Pancreas (tissue), 10 donors: ENCODE data around the gene MIX23. TPM values are rescaled to one million over a fixed set of nuclear protein-coding genes. Genes with fewer than 3 reads are reported as not detected.

Source experiments
- ATAC-seq, 4 donors: fragments of 200-7000 bp; cut with Tn5 transposase; one replicate each; pipeline versions ENCODE4 v1.8.0 to v1.9.1; 2020; ENCODE audit warnings: mild to moderate bottlenecking in 4 of 4, moderate library complexity in 4 of 4
- DNase-seq, 6 donors: peaks; one replicate each; pipeline ENCODE4 v3.0.0-alpha.2; 2020
- FAIRE-seq: peaks from 2 replicates; lab custom pipeline; 2012; peaks lifted over from hg19 to GRCh38; lab: Jason Lieb, UNC
- H3K27ac ChIP-seq, 4 donors: fragments of 200-600 bp; sonication (generic); 1 replicate in 3 of 4; 2 replicates in 1 of 4; pipeline versions ENCODE4 v1.5.0 to v1.8.0; 2020
- H3K27me3 ChIP-seq, 4 donors: fragments of 200-600 bp; one replicate each; pipeline ENCODE4 v1.8.0; 2021
- H3K36me3 ChIP-seq, 3 donors: fragments of 200-600 bp; sonication (generic) in 1 of 3; one replicate each; pipeline versions ENCODE4 v1.5.0 to v1.8.0; 2020 to 2021
- H3K4me1 ChIP-seq, 3 donors: fragments of 200-600 bp; one replicate each; pipeline ENCODE4 v1.8.0; 2021
- H3K4me3 ChIP-seq, 4 donors: fragments of 200-600 bp; sonication (generic) in 2 of 4; one replicate each; pipeline versions ENCODE4 v1.5.0 to v1.8.0; 2020 to 2021
- H3K9me3 ChIP-seq, 4 donors: fragments of 200-600 bp; one replicate each; pipeline ENCODE4 v1.8.0; 2021
- CTCF ChIP-seq, 4 donors: fragments of 200-600 bp; sonication (generic) in 3 of 4; IDR thresholded peaks; one replicate each; pipeline versions ENCODE4 v1.5.0 to v1.8.0; 2021; ENCODE audit warnings: antibody characterized with exemption in 4 of 4
- WGBS, 2 donors: extraction: QIAGEN DNeasy Blood & Tissue Kit; methylation state at CpG; one replicate each; pipeline ENCODE4 v1.1.7; 2013; 5-methylcytosine and 5-hydroxymethylcytosine counted together
- intact Hi-C, 3 donors: fragments of 100-400 bp; cut with DNase I; formaldehyde crosslinking; loops; one replicate each; pipeline versions ENCODE4 v1.11.1 to v1.14.2; 2022
- polyA plus RNA-seq, 2 donors: library from polyadenylated mRNA; stranded (reverse); fragments of 200-250 nt; gene quantifications; one replicate each; pipeline ENCODE4 v1.2.3, GENCODE V29; 2013
- total RNA-seq, 6 donors: library from RNA; stranded (reverse); fragmentation: NEBNext Ultra II Directional in 4 of 6; extraction: Animal tissue kit (Norgen Biotek cat#: 25700) in 4 of 6; gene quantifications; one replicate each; pipeline versions ENCODE4 v1.2.1 to v1.2.4, GENCODE V29; 2021 to 2023
- donor health status: healthy with polysubstance abuse.
- donor health status: DM: no; HTN: no; CAD: no; lungs with moderate emphysema.
- donor health status: DM: no; HTN: no; CAD: no.
- donor health status: control.
- donor health status: control.
- donor health status: Bipolar disorder and iron deficiency.
- donor health status: DM: yes; HTN: yes; CAD: no.
- donor health status: DM: no; HTN: no; CAD: no.
- donor health status: DM: no; HTN: no; CAD: no.
- donor health status: DM: yes; HTN: yes; CAD: no.

MIX23 gene
- total and polyA plus RNA-seq, 8 donors: 9.3 to 28.6 (median 14.0) TPM

GRCh38 chr3:122358703-122359032, 24.4 kb downstream of the MIX23 start:
- 89 to 90% methylated on average over 2 of the region's 2 CpGs for WGBS, 2 donors
- no peaks in the 10 kb centered on the region for H3K27me3 ChIP-seq
- no peak for DNase-seq
- no peak for FAIRE-seq
- no peak for ATAC-seq
- no peak overlapping the region for H3K4me3 ChIP-seq
- no peak for TF ChIP-seq CTCF (IDR thresholded peaks at IDR 0.05)
- H3K27ac ChIP-seq: no peak overlapping the region
- no peaks in the 10 kb centered on the region for H3K36me3 ChIP-seq
- no peaks in the 10 kb centered on the region for H3K9me3 ChIP-seq
- intact Hi-C loops: loop anchor here in 1 of 3 donors (5.0 to 10.0 kb wide), 2 partner anchors 54 to 256 kb away; no protein-coding TSS in a partner anchor
- H3K4me1 ChIP-seq: peaks cover 11 to 26% (median 18%) of the 10 kb centered on the region in 3 donors

- WGBS, 2 donors: 60 to 65% methylated on average over 2 of the region's 2 CpGs
- no peak for FAIRE-seq
These were observed 25.0 kb downstream of the MIX23 start for GRCh38 chr3:122357828-122358702.

GRCh38 chr3:122356402-122356801, 26.6 kb downstream of the MIX23 start:
- H3K4me1 ChIP-seq: peaks cover 0 to 7% (median 3%) of the 10 kb centered on the region in 3 donors
- WGBS, 2 donors: 56 to 57% methylated on average over 4 of the region's 4 CpGs
- no peak overlapping the region for H3K27ac ChIP-seq
- no peak overlapping the region for H3K4me3 ChIP-seq
- peak in 3 of 4 donors; percentile 11 to 27 (median 26) for TF ChIP-seq CTCF (IDR thresholded peaks at IDR 0.05)
- H3K9me3 ChIP-seq: no peaks in the 10 kb centered on the region
- FAIRE-seq (no peak), ATAC-seq (peak; percentile 80 to 99 (median 94)), DNase-seq (peak; percentile 43 to 65 (median 49))
- intact Hi-C loops: loop anchor here in 1 of 3 donors (5.0 to 10.0 kb wide), 2 partner anchors 52 to 254 kb away; no protein-coding TSS in a partner anchor
- no peaks in the 10 kb centered on the region for H3K27me3 ChIP-seq
- H3K36me3 ChIP-seq: no peaks in the 10 kb centered on the region

More at GRCh38 chr3:122357828-122358702, 25.0 kb downstream of the MIX23 start:
- Histone ChIP-seq H3K9me3 (no peaks in the 10 kb centered on the region), H3K4me1 (peaks cover 6 to 20% (median 12%) of the 10 kb centered on the region in 3 donors), H3K27ac (no peak overlapping the region), H3K4me3 (no peak overlapping the region), H3K27me3 (no peaks in the 10 kb centered on the region), H3K36me3 (no peaks in the 10 kb centered on the region)
- DNase-seq: no peak
- no peak for ATAC-seq
- intact Hi-C loops: loop anchor here in 1 of 3 donors (5.0 to 10.0 kb wide), 2 partner anchors 53 to 256 kb away; no protein-coding TSS in a partner anchor
- no peak for TF ChIP-seq CTCF (IDR thresholded peaks at IDR 0.05)

GRCh38 chr3:122355612-122356011, 27.4 kb downstream of the MIX23 start:
- WGBS, 2 donors: 68 to 82% methylated on average over 4 of the region's 4 CpGs
- intact Hi-C loops: loop anchor here in 1 of 3 donors (5.0 to 10.0 kb wide), 2 partner anchors 51 to 253 kb away; no protein-coding TSS in a partner anchor
- no peaks in the 10 kb centered on the region for H3K36me3 ChIP-seq
- H3K27me3 ChIP-seq: no peaks in the 10 kb centered on the region
- no peak for DNase-seq
- no peak for FAIRE-seq
- H3K4me3 ChIP-seq: no peak overlapping the region
- no peaks in the 10 kb centered on the region for H3K9me3 ChIP-seq
- H3K27ac ChIP-seq: no peak overlapping the region
- ATAC-seq: no peak
- H3K4me1 ChIP-seq: peaks cover 0 to 4% (median 0%) of the 10 kb centered on the region in 3 donors
- TF ChIP-seq CTCF (IDR thresholded peaks at IDR 0.05): no peak
